SU-DHL-6 (cell line): ENCODE data around the gene C1orf21.

Source experiments
- H2AFZ ChIP-seq: fragments of 200-600 bp; sonication (generic); 2 replicates; pipeline ENCODE4 v1.6.1; 2014; ENCODE audit warnings: low read depth, mild to moderate bottlenecking, moderate library complexity, mixed read lengths, antibody characterized with exemption, low read length; ENCODE audit not compliant: severe bottlenecking
- H3F3A ChIP-seq: fragments of 200-600 bp; shearing (Covaris generic); 2 replicates; pipeline ENCODE4 v1.6.0; 2016; ENCODE audit warnings: antibody characterized with exemption, mild to moderate bottlenecking; ENCODE audit not compliant: insufficient read depth
- H3K27ac ChIP-seq: fragments of 200-600 bp; sonication (generic); 2 replicates; pipeline ENCODE4 v1.5.1; 2016; ENCODE audit warnings: low read depth, mild to moderate bottlenecking, low read length, moderate library complexity, mixed read lengths
- H3K27me3 ChIP-seq: fragments of 200-600 bp; sonication (generic), shearing (Covaris generic); 2 replicates; pipeline ENCODE4 v1.6.0; 2014; ENCODE audit warnings: mild to moderate bottlenecking, low read length
- H3K36me3 ChIP-seq: fragments of 200-600 bp; sonication (generic); 2 replicates; pipeline ENCODE4 v1.6.1; 2014; ENCODE audit warnings: mild to moderate bottlenecking, low read length, mixed read lengths
- H3K4me2 ChIP-seq: fragments of 300-600, 200-600 bp; shearing (Covaris generic), sonication (generic); 2 replicates; pipeline ENCODE4 v1.6.0; 2014; ENCODE audit warnings: low read length, low read depth, mild to moderate bottlenecking; ENCODE audit not compliant: poor library complexity, severe bottlenecking
- H3K4me3 ChIP-seq: fragments of 200-600 bp; sonication (generic); 2 replicates; pipeline ENCODE4 v1.5.1; 2014; ENCODE audit warnings: antibody characterized with exemption, low read length, mild to moderate bottlenecking, mixed read lengths; ENCODE audit not compliant: insufficient read depth, poor library complexity, severe bottlenecking
- H3K79me2 ChIP-seq: fragments of 200-600 bp; sonication (generic); 2 replicates; pipeline ENCODE4 v1.6.1; 2014; ENCODE audit warnings: mild to moderate bottlenecking, low read length, moderate library complexity; ENCODE audit not compliant: insufficient read depth
- H3K9ac ChIP-seq: fragments of 200-600 bp; sonication (generic); 2 replicates; pipeline ENCODE4 v1.7.0; 2014; ENCODE audit warnings: mild to moderate bottlenecking, low read length
- H3K9me2 ChIP-seq: fragments of 200-600 bp; sonication (generic); replicated peaks from 2 replicates; pipeline ENCODE4 v1.6.1; 2014; ENCODE audit warnings: low read length; ENCODE audit not compliant: insufficient read depth
- H3K9me3 ChIP-seq: fragments of 200-600 bp; sonication (generic); 2 replicates; pipeline ENCODE4 v1.6.1; 2014; ENCODE audit warnings: low read length, mixed read lengths; ENCODE audit not compliant: insufficient read depth
- H4K20me1 ChIP-seq: fragments of 200-600 bp; sonication (generic); 2 replicates; pipeline ENCODE4 v1.6.1; 2014; ENCODE audit warnings: low read depth, mild to moderate bottlenecking, antibody characterized with exemption, low read length, moderate library complexity, mixed read lengths
- EZH2phosphoT487 ChIP-seq: fragments of 200-600 bp; sonication (generic), shearing (Covaris generic); conservative IDR thresholded peaks from 2 replicates; pipeline ENCODE4 v1.6.1; 2018; ENCODE audit warnings: mild to moderate bottlenecking, antibody characterized with exemption, low read length, moderate library complexity, mixed read lengths
- TF ChIP-seq, protein P1 (sequence below): fragments of 200-600 bp; sonication (generic); IDR thresholded peaks from one replicate; pipeline ENCODE4 v1.5.1; 2017; ENCODE audit warnings: antibody characterized with exemption, mild to moderate bottlenecking, low read length, moderate library complexity; ENCODE audit not compliant: insufficient read depth, poor library complexity, severe bottlenecking

C1orf21 gene

DNA sequence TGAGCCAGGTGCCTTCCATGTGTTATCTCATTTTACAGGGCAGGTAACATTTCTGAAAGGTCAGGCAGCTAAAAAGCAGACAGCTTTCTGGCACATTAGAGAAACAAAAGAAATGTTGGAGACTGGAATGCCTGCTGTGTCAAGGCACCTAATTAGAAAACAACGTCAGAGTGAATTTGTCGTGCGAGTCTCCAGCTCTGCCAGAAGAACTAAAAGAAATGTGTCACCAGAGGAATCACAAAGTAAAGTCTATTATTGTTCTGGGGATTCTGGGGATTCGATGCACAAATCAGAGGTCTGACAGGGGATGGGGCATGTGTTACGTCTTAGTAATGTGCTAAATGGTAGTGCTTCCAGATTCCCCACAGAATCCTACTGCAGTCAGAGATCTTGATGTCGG is 278.5 kb downstream of the C1orf21 start:
- Histone ChIP-seq H3K9me2 (no peaks in the 10 kb centered on the region), H3K9me3 (no peaks in the 10 kb centered on the region), H4K20me1 (no peaks in the 10 kb centered on the region), H3F3A (no peaks in the 10 kb centered on the region), H3K4me3 (no peak overlapping the region), H2AFZ (no peak overlapping the region), H3K4me2 (no peak overlapping the region), H3K27ac (no peak overlapping the region), H3K79me2 (no peaks in the 10 kb centered on the region), H3K9ac (no peak overlapping the region), H3K27me3 (no peaks in the 10 kb centered on the region), H3K36me3 (no peaks in the 10 kb centered on the region)
- TF ChIP-seq, protein P1, sequence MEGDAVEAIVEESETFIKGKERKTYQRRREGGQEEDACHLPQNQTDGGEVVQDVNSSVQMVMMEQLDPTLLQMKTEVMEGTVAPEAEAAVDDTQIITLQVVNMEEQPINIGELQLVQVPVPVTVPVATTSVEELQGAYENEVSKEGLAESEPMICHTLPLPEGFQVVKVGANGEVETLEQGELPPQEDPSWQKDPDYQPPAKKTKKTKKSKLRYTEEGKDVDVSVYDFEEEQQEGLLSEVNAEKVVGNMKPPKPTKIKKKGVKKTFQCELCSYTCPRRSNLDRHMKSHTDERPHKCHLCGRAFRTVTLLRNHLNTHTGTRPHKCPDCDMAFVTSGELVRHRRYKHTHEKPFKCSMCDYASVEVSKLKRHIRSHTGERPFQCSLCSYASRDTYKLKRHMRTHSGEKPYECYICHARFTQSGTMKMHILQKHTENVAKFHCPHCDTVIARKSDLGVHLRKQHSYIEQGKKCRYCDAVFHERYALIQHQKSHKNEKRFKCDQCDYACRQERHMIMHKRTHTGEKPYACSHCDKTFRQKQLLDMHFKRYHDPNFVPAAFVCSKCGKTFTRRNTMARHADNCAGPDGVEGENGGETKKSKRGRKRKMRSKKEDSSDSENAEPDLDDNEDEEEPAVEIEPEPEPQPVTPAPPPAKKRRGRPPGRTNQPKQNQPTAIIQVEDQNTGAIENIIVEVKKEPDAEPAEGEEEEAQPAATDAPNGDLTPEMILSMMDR: no peak
- TF ChIP-seq EZH2phosphoT487: no peak

DNA sequence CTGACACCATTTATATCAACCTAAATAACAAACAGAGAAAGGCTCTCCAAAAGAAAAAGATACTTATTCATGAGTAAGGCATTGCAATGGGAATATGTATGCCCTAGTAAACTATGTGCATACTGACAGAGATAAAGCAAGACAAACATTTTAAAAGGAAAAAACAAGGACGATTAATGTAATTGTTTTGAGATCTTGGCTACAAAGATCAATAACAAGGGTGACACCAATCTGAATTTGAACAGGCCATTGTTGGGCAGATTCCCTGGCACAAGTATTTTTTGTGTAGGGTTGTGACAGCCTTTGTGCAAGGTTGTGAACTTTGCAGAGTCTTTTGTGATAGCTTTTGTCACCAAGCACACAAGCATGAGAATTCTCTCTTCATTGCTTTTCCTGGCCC is 282.6 kb downstream of the C1orf21 start:
- no peak overlapping the region for H3K9ac ChIP-seq
- no peak overlapping the region for H3K4me2 ChIP-seq
- H4K20me1 ChIP-seq: no peaks in the 10 kb centered on the region
- no peaks in the 10 kb centered on the region for H3F3A ChIP-seq
- no peak overlapping the region for H2AFZ ChIP-seq
- no peaks in the 10 kb centered on the region for H3K9me2 ChIP-seq
- H3K27me3 ChIP-seq: no peaks in the 10 kb centered on the region
- no peaks in the 10 kb centered on the region for H3K79me2 ChIP-seq
- H3K36me3 ChIP-seq: no peaks in the 10 kb centered on the region
- H3K27ac ChIP-seq: no peak overlapping the region
- no peak overlapping the region for H3K4me3 ChIP-seq
- H3K9me3 ChIP-seq: no peaks in the 10 kb centered on the region
- TF ChIP-seq, protein P1: no peak
- no peak for TF ChIP-seq EZH2phosphoT487

DNA sequence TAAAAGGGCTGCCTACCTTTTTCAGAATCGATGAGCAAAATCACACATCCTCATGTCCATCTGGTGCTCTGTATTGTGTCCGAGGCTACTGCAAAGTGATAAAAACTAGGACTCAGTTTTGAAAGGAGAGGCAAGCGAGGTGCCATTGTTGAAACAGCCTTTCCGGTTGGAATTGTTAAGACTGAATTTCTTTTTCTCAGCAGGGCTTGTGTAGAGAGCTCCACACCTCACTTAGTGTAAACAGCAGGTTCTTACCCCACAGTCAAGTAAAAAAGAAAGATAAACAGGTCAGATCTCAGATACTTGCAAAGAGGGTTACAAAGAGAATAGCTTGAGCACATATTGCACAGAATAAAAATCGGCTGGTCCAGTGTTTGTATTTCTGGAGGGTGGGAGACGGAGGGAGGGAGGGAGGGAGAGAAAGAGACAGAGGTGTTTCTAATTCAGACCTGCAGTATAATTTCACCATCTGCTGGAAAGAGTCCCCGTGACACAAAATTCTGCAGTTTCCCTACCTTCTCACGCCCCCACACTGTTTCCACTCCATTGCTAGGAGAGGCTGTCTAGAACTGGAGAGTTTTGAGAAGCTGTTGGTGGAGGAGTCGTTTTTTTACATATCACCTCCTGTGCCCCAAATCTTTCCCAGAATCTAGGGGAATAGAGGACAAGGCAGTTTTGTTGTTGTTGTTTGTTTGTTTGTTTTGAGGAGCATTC is 285.3 kb downstream of the C1orf21 start:
- Histone ChIP-seq H3K9me3 (no peaks in the 10 kb centered on the region), H3K9ac (no peak overlapping the region), H3K4me3 (no peak overlapping the region), H3K27me3 (no peaks in the 10 kb centered on the region), H3K79me2 (no peaks in the 10 kb centered on the region), H4K20me1 (no peaks in the 10 kb centered on the region), H3F3A (no peaks in the 10 kb centered on the region), H2AFZ (no peak overlapping the region), H3K4me2 (no peak overlapping the region), H3K9me2 (no peaks in the 10 kb centered on the region), H3K36me3 (no peaks in the 10 kb centered on the region), H3K27ac (no peak overlapping the region)
- TF ChIP-seq EZH2phosphoT487: no peak
- TF ChIP-seq, protein P1: no peak
